H1 (cell line): ENCODE results near the gene PRICKLE2. TPM values are rescaled to one million over a fixed set of nuclear protein-coding genes. Genes with fewer than 3 reads are reported as not detected.

Experiments
- CHD7 ChIP-seq: fragments of 300-600 bp; sonication (generic); IDR thresholded peaks from 2 replicates; pipeline ENCODE4 v1.7.1; 2012; ENCODE audit warnings: low read length, moderate library complexity, mild to moderate bottlenecking, inconsistent platforms; ENCODE audit not compliant: insufficient replicate concordance
- HDAC2 ChIP-seq, 2 experiments: fragments of 300-600 bp in 1 of 2; sonication (generic) in 1 of 2; IDR thresholded peaks; 2 replicates each; pipeline ENCODE4 v1.6.1; 2011 to 2012; ENCODE audit warnings: low read depth in 2 of 2, low read length in 2 of 2, mild to moderate bottlenecking in 2 of 2, moderate library complexity in 2 of 2, borderline replicate concordance in 1 of 2, inconsistent platforms in 1 of 2
- POU5F1 ChIP-seq: IDR thresholded peaks from 2 replicates; pipeline ENCODE4 v1.6.1; 2011; ENCODE audit warnings: low read depth, mild to moderate bottlenecking, low read length, moderate library complexity
- TBP ChIP-seq: IDR thresholded peaks from 2 replicates; pipeline ENCODE4 v1.6.1; 2011; ENCODE audit warnings: low read depth, low read length, improper control_type of control experiment
- polyA plus RNA-seq, 7 experiments: library from polyadenylated mRNA; depleted of rRNA in 3 of 7; stranded (reverse) in 5 of 7; unstranded in 2 of 7; fragments of >200 nt in 5 of 7; fragments of 200-250 nt in 2 of 7; gene quantifications; 1 replicate in 5 of 7; 2 replicates in 1 of 7; 4 replicates in 1 of 7; pipeline versions ENCODE4 v1.2.1 to v1.2.3, GENCODE V29; 2011 to 2013; ENCODE audit warnings: missing spikeins in 2 of 7, mixed read lengths in 2 of 7
- total RNA-seq: library from RNA; stranded (reverse); fragmentation: NEBNext Ultra II Directional; extraction: Animal tissue kit (Norgen Biotek cat#: 25700); gene quantifications from 2 replicates; pipeline ENCODE4 v1.2.1, GENCODE V29; 2021

The PRICKLE2 gene
- total and polyA plus RNA-seq, 2 of the 8 experiments (the other 6 are each of a cell fraction or from before 2014, with no cell fraction given), result 2.9 to 8.0 TPM

GRCh38 chr3:64266983-64267382 lies 41.7 kb upstream of the PRICKLE2 start (continued):
- TF ChIP-seq CHD7 (no peak), TBP (no peak), POU5F1 (no peak), HDAC2 (IDR thresholded peaks at IDR 0.05; ENCODE audit: borderline replicate concordance in 1 of 2, low read depth in 2 of 2, low read length in 2 of 2) (no peak)
